GM12878 (cell line): ENCODE results near the gene ATOSB. TPM values are rescaled to one million over a fixed set of nuclear protein-coding genes. Genes with fewer than 3 reads are reported as not detected.

Experiments
- ASH2L ChIP-seq: fragments of 300-600, 200-600 bp; sonication (generic); IDR thresholded peaks from 2 replicates; pipeline ENCODE4 v1.6.1; 2017; ENCODE audit warnings: low read depth, mild to moderate bottlenecking, borderline replicate concordance
- CHD2 ChIP-seq: IDR thresholded peaks from 2 replicates; pipeline ENCODE4 v1.6.1; 2011; ENCODE audit warnings: low read depth, low read length, improper control_type of control experiment, borderline replicate concordance
- GABPA ChIP-seq: IDR thresholded peaks from 2 replicates; pipeline ENCODE4 v1.6.1; 2014; ENCODE audit warnings: antibody characterized with exemption, low read depth, mild to moderate bottlenecking, inconsistent platforms
- HDGF ChIP-seq: fragments of 450-650 bp; IDR thresholded peaks from 2 replicates; pipeline ENCODE4 v1.6.1; 2016; ENCODE audit warnings: antibody characterized with exemption
- IKZF1 ChIP-seq: fragments of 450-650 bp; conservative IDR thresholded peaks from 2 replicates; pipeline ENCODE4 v1.6.1; 2017; ENCODE audit warnings: antibody characterized with exemption, mild to moderate bottlenecking
- KDM1A ChIP-seq: fragments of 200-600 bp; sonication (generic); IDR thresholded peaks from 2 replicates; pipeline ENCODE4 v1.6.1; 2016; ENCODE audit warnings: borderline replicate concordance
- LARP7 ChIP-seq: fragments of 450-650 bp; IDR thresholded peaks from 2 replicates; pipeline ENCODE4 v1.6.1; 2017; ENCODE audit warnings: mild to moderate bottlenecking
- MEF2A ChIP-seq: IDR thresholded peaks from 2 replicates; pipeline ENCODE4 v1.6.1; 2011; ENCODE audit warnings: low read depth, mild to moderate bottlenecking, low read length, moderate library complexity; ENCODE audit not compliant: insufficient read depth
- NFYB ChIP-seq: IDR thresholded peaks from 2 replicates; pipeline ENCODE4 v1.6.1; 2011; ENCODE audit warnings: low read depth, mild to moderate bottlenecking, low read length, improper control_type of control experiment, moderate library complexity; ENCODE audit not compliant: insufficient read depth
- NR2F1 ChIP-seq: fragments of 450-650 bp; conservative IDR thresholded peaks from 2 replicates; pipeline ENCODE4 v1.6.1; 2017; ENCODE audit warnings: mild to moderate bottlenecking
- NRF1 ChIP-seq: conservative IDR thresholded peaks from 2 replicates; pipeline ENCODE4 v1.6.1; 2011; ENCODE audit warnings: mild to moderate bottlenecking, low read depth, low read length, improper control_type of control experiment
- POLR2A ChIP-seq: IDR thresholded peaks from 2 replicates; pipeline ENCODE4 v1.6.1; 2011; ENCODE audit warnings: low read depth, mild to moderate bottlenecking, low read length
- RELB ChIP-seq: fragments of 450-650 bp; IDR thresholded peaks from 2 replicates; pipeline ENCODE4 v1.6.1; 2017; ENCODE audit warnings: low read depth, mild to moderate bottlenecking, moderate library complexity
- RFX5 ChIP-seq: IDR thresholded peaks from 2 replicates; pipeline ENCODE4 v1.6.1; 2011; ENCODE audit warnings: low read depth, low read length, improper control_type of control experiment
- SMARCA5 ChIP-seq: fragments of 450-650 bp; IDR thresholded peaks from 2 replicates; pipeline ENCODE4 v1.6.1; 2017; ENCODE audit warnings: mild to moderate bottlenecking
- SP1 ChIP-seq: IDR thresholded peaks from one replicate; pipeline ENCODE4 v1.6.1; 2011; ENCODE audit warnings: low read depth, low read length
- SUPT20H ChIP-seq: IDR thresholded peaks from 2 replicates; pipeline ENCODE4 v1.6.1; 2011; ENCODE audit warnings: low read depth, mild to moderate bottlenecking, low read length, moderate library complexity, borderline replicate concordance; ENCODE audit not compliant: control insufficient read depth
- TARDBP ChIP-seq: IDR thresholded peaks from 2 replicates; pipeline ENCODE4 v1.6.1; 2016; ENCODE audit warnings: borderline replicate concordance
- TCF3 ChIP-seq: IDR thresholded peaks from 2 replicates; pipeline ENCODE4 v1.6.1; 2012; ENCODE audit warnings: low read depth, mild to moderate bottlenecking, low read length, borderline replicate concordance; ENCODE audit not compliant: insufficient read depth
- USF1 ChIP-seq: IDR thresholded peaks from 2 replicates; pipeline ENCODE4 v1.6.1; 2011; ENCODE audit warnings: borderline replicate concordance, low read depth, mild to moderate bottlenecking, moderate library complexity, mixed read lengths, low read length; ENCODE audit not compliant: insufficient read depth; ENCODE audit errors: extremely low read length
- ZNF274 ChIP-seq: IDR thresholded peaks from one replicate; pipeline ENCODE4 v1.8.0; 2011; ENCODE audit not compliant: insufficient read length, insufficient read depth
- polyA plus RNA-seq, 11 experiments: library from polyadenylated mRNA; depleted of rRNA in 4 of 11; unstranded in 6 of 11; stranded (reverse) in 5 of 11; fragments of >200 nt; fragmentation: Nextera tagmentation in 4 of 11; fragmentation: Illumina TruSeq in 1 of 11; extraction: Ambion mirVana in 4 of 11; extraction: Trizol in 1 of 11; gene quantifications; 1 replicate in 1 of 11; 2 replicates in 10 of 11; pipeline versions ENCODE4 v1.2.1 to v1.2.3, GENCODE V29; 2011 to 2016; ENCODE audit warnings: inconsistent platforms in 2 of 11, missing spikeins in 2 of 11, low read depth in 1 of 11
- total RNA-seq, 4 experiments: library from RNA; depleted of rRNA in 3 of 4; stranded (reverse); fragments of >200 nt in 3 of 4; fragmentation: Illumina TruSeq in 1 of 4; extraction: Trizol in 1 of 4; gene quantifications; 2 replicates each; pipeline versions ENCODE4 v1.2.1 to v1.2.3, GENCODE V29; 2013 to 2021
- TF ChIP-seq, protein P1 (sequence below): IDR thresholded peaks from 2 replicates; pipeline ENCODE4 v1.6.1; 2012; ENCODE audit warnings: low read depth, low read length, improper control_type of control experiment
- TF ChIP-seq, protein P2 (sequence below): fragments of 450-650 bp; IDR thresholded peaks from 2 replicates; pipeline ENCODE4 v1.6.1; 2016; ENCODE audit warnings: mild to moderate bottlenecking, moderate library complexity, borderline replicate concordance

The ATOSB gene
- total and polyA plus RNA-seq, 10 of the 15 experiments (the other 5 are each of a cell fraction or from before 2014, with no cell fraction given): 0.60 to 5.4 (median 2.5) TPM

- TF ChIP-seq, protein P1, sequence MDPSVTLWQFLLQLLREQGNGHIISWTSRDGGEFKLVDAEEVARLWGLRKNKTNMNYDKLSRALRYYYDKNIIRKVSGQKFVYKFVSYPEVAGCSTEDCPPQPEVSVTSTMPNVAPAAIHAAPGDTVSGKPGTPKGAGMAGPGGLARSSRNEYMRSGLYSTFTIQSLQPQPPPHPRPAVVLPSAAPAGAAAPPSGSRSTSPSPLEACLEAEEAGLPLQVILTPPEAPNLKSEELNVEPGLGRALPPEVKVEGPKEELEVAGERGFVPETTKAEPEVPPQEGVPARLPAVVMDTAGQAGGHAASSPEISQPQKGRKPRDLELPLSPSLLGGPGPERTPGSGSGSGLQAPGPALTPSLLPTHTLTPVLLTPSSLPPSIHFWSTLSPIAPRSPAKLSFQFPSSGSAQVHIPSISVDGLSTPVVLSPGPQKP: no peak
- TF ChIP-seq RELB: peak; percentile 31; the same call in 1 of the 2 replicates
- TF ChIP-seq ZNF274: no peak
- TF ChIP-seq HDGF: peak; percentile 86
- peak; percentile 37; the same call in 1 of the 2 replicates for TF ChIP-seq NFYB
- peak; percentile 62; the same call in 1 of the 2 replicates for TF ChIP-seq POLR2A
- TF ChIP-seq MEF2A: no peak
- TF ChIP-seq GABPA: no peak
- TF ChIP-seq RFX5: peak; percentile 77
- TF ChIP-seq SUPT20H: no peak
- TF ChIP-seq SP1: peak; percentile 92
- TF ChIP-seq TCF3: no peak
- 0 out of 2 replicates have a peak, but pooled peaks have one; percentile 29 for TF ChIP-seq CHD2
- TF ChIP-seq USF1: no peak
- TF ChIP-seq SMARCA5: peak; percentile 35; the same call in 1 of the 2 replicates
- TF ChIP-seq LARP7: peak; percentile 48
- TF ChIP-seq, protein P2, sequence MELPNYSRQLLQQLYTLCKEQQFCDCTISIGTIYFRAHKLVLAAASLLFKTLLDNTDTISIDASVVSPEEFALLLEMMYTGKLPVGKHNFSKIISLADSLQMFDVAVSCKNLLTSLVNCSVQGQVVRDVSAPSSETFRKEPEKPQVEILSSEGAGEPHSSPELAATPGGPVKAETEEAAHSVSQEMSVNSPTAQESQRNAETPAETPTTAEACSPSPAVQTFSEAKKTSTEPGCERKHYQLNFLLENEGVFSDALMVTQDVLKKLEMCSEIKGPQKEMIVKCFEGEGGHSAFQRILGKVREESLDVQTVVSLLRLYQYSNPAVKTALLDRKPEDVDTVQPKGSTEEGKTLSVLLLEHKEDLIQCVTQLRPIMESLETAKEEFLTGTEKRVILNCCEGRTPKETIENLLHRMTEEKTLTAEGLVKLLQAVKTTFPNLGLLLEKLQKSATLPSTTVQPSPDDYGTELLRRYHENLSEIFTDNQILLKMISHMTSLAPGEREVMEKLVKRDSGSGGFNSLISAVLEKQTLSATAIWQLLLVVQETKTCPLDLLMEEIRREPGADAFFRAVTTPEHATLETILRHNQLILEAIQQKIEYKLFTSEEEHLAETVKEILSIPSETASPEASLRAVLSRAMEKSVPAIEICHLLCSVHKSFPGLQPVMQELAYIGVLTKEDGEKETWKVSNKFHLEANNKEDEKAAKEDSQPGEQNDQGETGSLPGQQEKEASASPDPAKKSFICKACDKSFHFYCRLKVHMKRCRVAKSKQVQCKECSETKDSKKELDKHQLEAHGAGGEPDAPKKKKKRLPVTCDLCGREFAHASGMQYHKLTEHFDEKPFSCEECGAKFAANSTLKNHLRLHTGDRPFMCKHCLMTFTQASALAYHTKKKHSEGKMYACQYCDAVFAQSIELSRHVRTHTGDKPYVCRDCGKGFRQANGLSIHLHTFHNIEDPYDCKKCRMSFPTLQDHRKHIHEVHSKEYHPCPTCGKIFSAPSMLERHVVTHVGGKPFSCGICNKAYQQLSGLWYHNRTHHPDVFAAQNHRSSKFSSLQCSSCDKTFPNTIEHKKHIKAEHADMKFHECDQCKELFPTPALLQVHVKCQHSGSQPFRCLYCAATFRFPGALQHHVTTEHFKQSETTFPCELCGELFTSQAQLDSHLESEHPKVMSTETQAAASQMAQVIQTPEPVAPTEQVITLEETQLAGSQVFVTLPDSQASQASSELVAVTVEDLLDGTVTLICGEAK: peak; percentile 26; the same call in 1 of the 2 replicates
- TF ChIP-seq IKZF1: peak; percentile 31; the same call in 1 of the 2 replicates
- TF ChIP-seq NRF1: no peak
- TF ChIP-seq KDM1A: no peak
- peak; percentile 57 for TF ChIP-seq NR2F1
- TF ChIP-seq ASH2L: no peak
- TF ChIP-seq TARDBP: no peak
Measured at GRCh38 chr9:35111001-35111933, 4.4 kb downstream of the ATOSB start (continued).
